ENCODE data around the gene KLF13.

The KLF13 gene

GRCh38 chr15:31343831-31344230 lies 17.2 kb downstream of the KLF13 start:
- Histone ChIP-seq H3K27ac (ENCODE audit: low read length) (peak overlapping the region; percentile 23), H3K9me3 (ENCODE audit: control insufficient read depth in 1 of 2, low read length in 2 of 2) (no peaks in the 10 kb centered on the region), H3K27me3 (ENCODE audit: low read depth, low read length) (no peaks in the 10 kb centered on the region), H3K4me1 (ENCODE audit: control insufficient read depth in 1 of 2, insufficient read depth in 2 of 2, low read length in 2 of 2) (peaks cover 42 to 72% of the 10 kb centered on the region in 2 donors), H3K36me3 (ENCODE audit: control insufficient read depth in 1 of 2, insufficient read depth in 2 of 2, low read length in 2 of 2) (peaks cover 3 to 15% of the 10 kb centered on the region in 2 donors), H3K4me3 (ENCODE audit: low read depth in 1 of 2, low read length in 2 of 2) (no peak overlapping the region)

- H3K4me3 ChIP-seq (ENCODE audit: low read depth in 1 of 2, low read length in 2 of 2), result no peak overlapping the region
- H3K9me3 ChIP-seq (ENCODE audit: control insufficient read depth in 1 of 2, low read length in 2 of 2), result no peaks in the 10 kb centered on the region
- H3K27ac ChIP-seq (ENCODE audit: low read length), result peak overlapping the region; percentile 23
- peaks cover 37 to 71% of the 10 kb centered on the region in 2 donors for H3K4me1 ChIP-seq (ENCODE audit: control insufficient read depth in 1 of 2, insufficient read depth in 2 of 2, low read length in 2 of 2)
- H3K27me3 ChIP-seq (ENCODE audit: low read depth, low read length), result no peaks in the 10 kb centered on the region
- peaks cover 3 to 15% of the 10 kb centered on the region in 2 donors for H3K36me3 ChIP-seq (ENCODE audit: control insufficient read depth in 1 of 2, insufficient read depth in 2 of 2, low read length in 2 of 2)
These were observed 17.6 kb downstream of the KLF13 start for GRCh38 chr15:31344266-31344665.

GRCh38 chr15:31344823-31345605 lies 18.4 kb downstream of the KLF13 start:
- Histone ChIP-seq H3K4me3 (ENCODE audit: low read depth in 1 of 2, low read length in 2 of 2) (no peak overlapping the region), H3K36me3 (ENCODE audit: control insufficient read depth in 1 of 2, insufficient read depth in 2 of 2, low read length in 2 of 2) (peaks cover 1 to 8% of the 10 kb centered on the region in 2 donors), H3K4me1 (ENCODE audit: control insufficient read depth in 1 of 2, insufficient read depth in 2 of 2, low read length in 2 of 2) (peaks cover 40 to 68% of the 10 kb centered on the region in 2 donors), H3K27me3 (ENCODE audit: low read depth, low read length) (no peaks in the 10 kb centered on the region), H3K9me3 (ENCODE audit: control insufficient read depth in 1 of 2, low read length in 2 of 2) (no peaks in the 10 kb centered on the region), H3K27ac (ENCODE audit: low read length) (peak overlapping the region; percentile 62)

- no peaks in the 10 kb centered on the region for H3K27me3 ChIP-seq (ENCODE audit: low read depth, low read length)
- H3K4me3 ChIP-seq (ENCODE audit: low read depth in 1 of 2, low read length in 2 of 2), result no peak overlapping the region
- no peaks in the 10 kb centered on the region for H3K9me3 ChIP-seq (ENCODE audit: control insufficient read depth in 1 of 2, low read length in 2 of 2)
- peaks cover 0 to 8% of the 10 kb centered on the region in 2 donors for H3K36me3 ChIP-seq (ENCODE audit: control insufficient read depth in 1 of 2, insufficient read depth in 2 of 2, low read length in 2 of 2)
- H3K4me1 ChIP-seq (ENCODE audit: control insufficient read depth in 1 of 2, insufficient read depth in 2 of 2, low read length in 2 of 2), result peaks cover 38 to 61% of the 10 kb centered on the region in 2 donors
- peak overlapping the region; percentile 62 for H3K27ac ChIP-seq (ENCODE audit: low read length)
These were observed 19.2 kb downstream of the KLF13 start for GRCh38 chr15:31345606-31346366.

GRCh38 chr15:31346367-31347066 lies 19.9 kb downstream of the KLF13 start:
- Histone ChIP-seq H3K27me3 (ENCODE audit: low read depth, low read length) (no peaks in the 10 kb centered on the region), H3K27ac (ENCODE audit: low read length) (peak overlapping the region; percentile 62), H3K9me3 (ENCODE audit: control insufficient read depth in 1 of 2, low read length in 2 of 2) (no peaks in the 10 kb centered on the region), H3K4me1 (ENCODE audit: control insufficient read depth in 1 of 2, insufficient read depth in 2 of 2, low read length in 2 of 2) (peaks cover 34 to 62% of the 10 kb centered on the region in 2 donors), H3K4me3 (ENCODE audit: low read depth in 1 of 2, low read length in 2 of 2) (no peak overlapping the region), H3K36me3 (ENCODE audit: control insufficient read depth in 1 of 2, insufficient read depth in 2 of 2, low read length in 2 of 2) (peaks cover 0 to 8% of the 10 kb centered on the region in 2 donors)

GRCh38 chr15:31347067-31347975 lies 20.7 kb downstream of the KLF13 start:
- H3K4me3 ChIP-seq (ENCODE audit: low read depth in 1 of 2, low read length in 2 of 2), result no peak overlapping the region
- peaks cover 0 to 8% of the 10 kb centered on the region in 2 donors for H3K36me3 ChIP-seq (ENCODE audit: control insufficient read depth in 1 of 2, insufficient read depth in 2 of 2, low read length in 2 of 2)
- peaks cover 34 to 60% of the 10 kb centered on the region in 2 donors for H3K4me1 ChIP-seq (ENCODE audit: control insufficient read depth in 1 of 2, insufficient read depth in 2 of 2, low read length in 2 of 2)
- H3K27me3 ChIP-seq (ENCODE audit: low read depth, low read length), result no peaks in the 10 kb centered on the region
- H3K9me3 ChIP-seq (ENCODE audit: control insufficient read depth in 1 of 2, low read length in 2 of 2), result no peaks in the 10 kb centered on the region
- no peak overlapping the region for H3K27ac ChIP-seq (ENCODE audit: low read length)

- no peak overlapping the region for H3K27ac ChIP-seq (ENCODE audit: low read length)
- peaks cover 0 to 8% of the 10 kb centered on the region in 2 donors for H3K36me3 ChIP-seq (ENCODE audit: control insufficient read depth in 1 of 2, insufficient read depth in 2 of 2, low read length in 2 of 2)
- H3K4me1 ChIP-seq (ENCODE audit: control insufficient read depth in 1 of 2, insufficient read depth in 2 of 2, low read length in 2 of 2), result peaks cover 41 to 62% of the 10 kb centered on the region in 2 donors
- no peak overlapping the region for H3K4me3 ChIP-seq (ENCODE audit: low read depth in 1 of 2, low read length in 2 of 2)
- no peaks in the 10 kb centered on the region for H3K27me3 ChIP-seq (ENCODE audit: low read depth, low read length)
- H3K9me3 ChIP-seq (ENCODE audit: control insufficient read depth in 1 of 2, low read length in 2 of 2), result no peaks in the 10 kb centered on the region
These were observed 21.6 kb downstream of the KLF13 start for GRCh38 chr15:31347981-31348803.

- peaks cover 44 to 62% of the 10 kb centered on the region in 2 donors for H3K4me1 ChIP-seq (ENCODE audit: control insufficient read depth in 1 of 2, insufficient read depth in 2 of 2, low read length in 2 of 2)
- H3K27ac ChIP-seq (ENCODE audit: low read length), result no peak overlapping the region
- H3K4me3 ChIP-seq (ENCODE audit: low read depth in 1 of 2, low read length in 2 of 2), result no peak overlapping the region
These were observed 22.9 kb downstream of the KLF13 start for GRCh38 chr15:31349233-31350141.

GRCh38 chr15:31350771-31351170 lies 24.1 kb downstream of the KLF13 start:
- H3K27ac ChIP-seq (ENCODE audit: low read length), result no peak overlapping the region
- no peak overlapping the region for H3K4me3 ChIP-seq (ENCODE audit: low read depth in 1 of 2, low read length in 2 of 2)
- H3K4me1 ChIP-seq (ENCODE audit: control insufficient read depth in 1 of 2, insufficient read depth in 2 of 2, low read length in 2 of 2), result peaks cover 50 to 58% of the 10 kb centered on the region in 2 donors

More at GRCh38 chr15:31349233-31350141, 22.9 kb downstream of the KLF13 start:
- Histone ChIP-seq H3K9me3 (ENCODE audit: control insufficient read depth in 1 of 2, low read length in 2 of 2) (no peaks in the 10 kb centered on the region), H3K27me3 (ENCODE audit: low read depth, low read length) (no peaks in the 10 kb centered on the region), H3K36me3 (ENCODE audit: control insufficient read depth in 1 of 2, insufficient read depth in 2 of 2, low read length in 2 of 2) (peaks cover 0 to 8% of the 10 kb centered on the region in 2 donors)

More at GRCh38 chr15:31350771-31351170, 24.1 kb downstream of the KLF13 start:
- peaks cover 6 to 8% of the 10 kb centered on the region in 2 donors for H3K36me3 ChIP-seq (ENCODE audit: control insufficient read depth in 1 of 2, insufficient read depth in 2 of 2, low read length in 2 of 2)
- no peaks in the 10 kb centered on the region for H3K9me3 ChIP-seq (ENCODE audit: control insufficient read depth in 1 of 2, low read length in 2 of 2)
- no peaks in the 10 kb centered on the region for H3K27me3 ChIP-seq (ENCODE audit: low read depth, low read length)
